ENCODE results near the gene EYA4.

GRCh38 chr6:133551847-133552341 is 310.7 kb downstream of the EYA4 start:
- no peak for TF ChIP-seq TAF1 (IDR thresholded peaks at IDR 0.05; ENCODE audit: borderline replicate concordance, low read depth, low read length)
- TF ChIP-seq POLR2A (IDR thresholded peaks at IDR 0.05; ENCODE audit: low read depth, low read length) = no peak

Data from GM12892 (cell line).